Measurements from ENCODE around the gene MITF.

GRCh38 chr3:69735893-69736292 is 3.4 kb upstream of the MITF start:
- TF ChIP-seq, protein P1, sequence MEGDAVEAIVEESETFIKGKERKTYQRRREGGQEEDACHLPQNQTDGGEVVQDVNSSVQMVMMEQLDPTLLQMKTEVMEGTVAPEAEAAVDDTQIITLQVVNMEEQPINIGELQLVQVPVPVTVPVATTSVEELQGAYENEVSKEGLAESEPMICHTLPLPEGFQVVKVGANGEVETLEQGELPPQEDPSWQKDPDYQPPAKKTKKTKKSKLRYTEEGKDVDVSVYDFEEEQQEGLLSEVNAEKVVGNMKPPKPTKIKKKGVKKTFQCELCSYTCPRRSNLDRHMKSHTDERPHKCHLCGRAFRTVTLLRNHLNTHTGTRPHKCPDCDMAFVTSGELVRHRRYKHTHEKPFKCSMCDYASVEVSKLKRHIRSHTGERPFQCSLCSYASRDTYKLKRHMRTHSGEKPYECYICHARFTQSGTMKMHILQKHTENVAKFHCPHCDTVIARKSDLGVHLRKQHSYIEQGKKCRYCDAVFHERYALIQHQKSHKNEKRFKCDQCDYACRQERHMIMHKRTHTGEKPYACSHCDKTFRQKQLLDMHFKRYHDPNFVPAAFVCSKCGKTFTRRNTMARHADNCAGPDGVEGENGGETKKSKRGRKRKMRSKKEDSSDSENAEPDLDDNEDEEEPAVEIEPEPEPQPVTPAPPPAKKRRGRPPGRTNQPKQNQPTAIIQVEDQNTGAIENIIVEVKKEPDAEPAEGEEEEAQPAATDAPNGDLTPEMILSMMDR (IDR thresholded peaks at IDR 0.05; ENCODE audit: insufficient read depth, low read depth, low read length) = no peak
- no peak for TF ChIP-seq EZH2 (IDR thresholded peaks at IDR 0.05; ENCODE audit: insufficient read depth, low read length)
